WTC11 (cell line): ENCODE results near the gene SERGEF. TPM values are rescaled to one million over a fixed set of nuclear protein-coding genes. Genes with fewer than 3 reads are reported as not detected.

ENCODE experiments used
- ATAC-seq: fragments of 200-7000 bp; cut with Tn5 transposase; 2 replicates; pipeline ENCODE4 v1.10.0; 2021; ENCODE audit warnings: mild to moderate bottlenecking, moderate library complexity
- Bru-seq: library from RNA; stranded (reverse); fragments of 400-500 nt; gene quantifications from one replicate; lab custom pipeline; 2021; lab: Mats Ljungman, UMichigan
- CTCF ChIA-PET: fragments of 300-600 bp; sonication (Branson Sonifier 250); formaldehyde crosslinking; loops from one replicate; lab custom pipeline; 2021; ENCODE audit warnings: antibody characterized with exemption; lab: Charles Lee
- POLR2A ChIA-PET: fragments of 350-600 bp; sonication (Branson Sonifier 250); formaldehyde crosslinking; loops from one replicate; lab custom pipeline; 2021; ENCODE audit warnings: antibody characterized with exemption; lab: Charles Lee
- DNase-seq: peaks from one replicate; pipeline ENCODE4 v3.0.0; 2021; ENCODE audit warnings: low spot score
- H3K27ac Mint-ChIP-seq: 2 replicates; pipeline ENCODE4 v1.8.0; 2021; ENCODE audit warnings: mixed read lengths
- H3K27me3 Mint-ChIP-seq: 2 replicates; pipeline ENCODE4 v1.8.0; 2021; ENCODE audit warnings: low read depth, mild to moderate bottlenecking, moderate library complexity, mixed read lengths
- H3K36me3 Mint-ChIP-seq: 2 replicates; pipeline ENCODE4 v1.8.0; 2021; ENCODE audit warnings: mixed read lengths
- H3K4me1 Mint-ChIP-seq: 2 replicates; pipeline ENCODE4 v1.8.0; 2022; ENCODE audit warnings: mixed read lengths
- H3K4me3 Mint-ChIP-seq: 2 replicates; pipeline ENCODE4 v1.8.0; 2021; ENCODE audit warnings: mild to moderate bottlenecking, moderate library complexity, mixed read lengths
- H3K9me3 Mint-ChIP-seq: 2 replicates; pipeline ENCODE4 v1.8.0; 2021; ENCODE audit warnings: mixed read lengths
- AFF4 ChIP-seq: sonication (generic); formaldehyde crosslinking; IDR thresholded peaks from 2 replicates; pipeline ENCODE4 v1.8.1; 2023; ENCODE audit warnings: mild to moderate bottlenecking, missing genetic modification reagents, borderline replicate concordance
- ATF1 ChIP-seq: sonication (generic); formaldehyde crosslinking; IDR thresholded peaks from 2 replicates; pipeline ENCODE4 v1.8.1; 2023; ENCODE audit warnings: mild to moderate bottlenecking, moderate library complexity, missing genetic modification reagents
- ATF3 ChIP-seq: sonication (generic); formaldehyde crosslinking; conservative IDR thresholded peaks from 2 replicates; pipeline ENCODE4 v1.8.1; 2022; ENCODE audit warnings: mild to moderate bottlenecking, missing genetic modification reagents
- CREB1 ChIP-seq: sonication (generic); formaldehyde crosslinking; IDR thresholded peaks from 2 replicates; pipeline ENCODE4 v1.8.0; 2023; ENCODE audit warnings: mild to moderate bottlenecking, missing genetic modification reagents
- E2F5 ChIP-seq: sonication (generic); formaldehyde crosslinking; IDR thresholded peaks from 2 replicates; pipeline ENCODE4 v1.8.1; 2022; ENCODE audit warnings: mild to moderate bottlenecking, moderate library complexity, missing genetic modification reagents
- ESRRA ChIP-seq: sonication (generic); formaldehyde crosslinking; IDR thresholded peaks from 2 replicates; pipeline ENCODE4 v1.8.1; 2022; ENCODE audit warnings: mild to moderate bottlenecking, missing genetic modification reagents, borderline replicate concordance
- FOXP1 ChIP-seq: sonication (generic); formaldehyde crosslinking; IDR thresholded peaks from 2 replicates; pipeline ENCODE4 v1.8.0; 2022; ENCODE audit warnings: missing genetic modification reagents, mild to moderate bottlenecking, moderate library complexity, borderline replicate concordance
- FOXP4 ChIP-seq: sonication (generic); formaldehyde crosslinking; IDR thresholded peaks from 2 replicates; pipeline ENCODE4 v1.8.0; 2022; ENCODE audit warnings: mild to moderate bottlenecking, missing genetic modification reagents
- HMGXB4 ChIP-seq: sonication (generic); formaldehyde crosslinking; IDR thresholded peaks from 2 replicates; pipeline ENCODE4 v1.8.1; 2023; ENCODE audit warnings: mild to moderate bottlenecking, moderate library complexity, missing genetic modification reagents
- MAX ChIP-seq: sonication (generic); formaldehyde crosslinking; IDR thresholded peaks from 2 replicates; pipeline ENCODE4 v1.8.0; 2022; ENCODE audit warnings: mild to moderate bottlenecking, missing genetic modification reagents
- MXD4 ChIP-seq: fragments of 250-450 bp; sonication (Bioruptor Pico); IDR thresholded peaks from 2 replicates; pipeline ENCODE4 v1.8.0; 2021; ENCODE audit warnings: mild to moderate bottlenecking, moderate library complexity, borderline replicate concordance
- MYBL2 ChIP-seq: sonication (generic); formaldehyde crosslinking; IDR thresholded peaks from 2 replicates; pipeline ENCODE4 v1.8.1; 2023; ENCODE audit warnings: mild to moderate bottlenecking, moderate library complexity, missing genetic modification reagents
- NFATC4 ChIP-seq: fragments of 250-450 bp; sonication (Bioruptor Pico); IDR thresholded peaks from 2 replicates; pipeline ENCODE4 v1.9.0; 2021; ENCODE audit warnings: mild to moderate bottlenecking
- NR3C1 ChIP-seq: sonication (generic); formaldehyde crosslinking; conservative IDR thresholded peaks from 2 replicates; pipeline ENCODE4 v1.8.1; 2023; ENCODE audit warnings: low read depth, mild to moderate bottlenecking, missing genetic modification reagents
- RELA ChIP-seq: sonication (generic); formaldehyde crosslinking; IDR thresholded peaks from 2 replicates; pipeline ENCODE4 v1.8.1; 2022; ENCODE audit warnings: missing genetic modification reagents, mild to moderate bottlenecking, borderline replicate concordance
- SP1 ChIP-seq: sonication (generic); formaldehyde crosslinking; conservative IDR thresholded peaks from 2 replicates; pipeline ENCODE4 v1.8.1; 2022; ENCODE audit warnings: missing genetic modification reagents
- TCF7 ChIP-seq: sonication (generic); formaldehyde crosslinking; IDR thresholded peaks from 2 replicates; pipeline ENCODE4 v1.8.0; 2022; ENCODE audit warnings: mild to moderate bottlenecking, low read depth, missing genetic modification reagents, moderate library complexity
- USF2 ChIP-seq: sonication (generic); formaldehyde crosslinking; IDR thresholded peaks from 2 replicates; pipeline ENCODE4 v1.8.1; 2023; ENCODE audit warnings: mild to moderate bottlenecking, missing genetic modification reagents, moderate library complexity
- ZBTB43 ChIP-seq: sonication (generic); formaldehyde crosslinking; IDR thresholded peaks from 2 replicates; pipeline ENCODE4 v1.8.1; 2023; ENCODE audit warnings: mild to moderate bottlenecking, missing genetic modification reagents
- ZNF138 ChIP-seq: sonication (generic); formaldehyde crosslinking; conservative IDR thresholded peaks from 2 replicates; pipeline ENCODE4 v1.8.1; 2022; ENCODE audit warnings: mild to moderate bottlenecking, moderate library complexity, missing genetic modification reagents
- ZNF232 ChIP-seq: sonication (generic); formaldehyde crosslinking; IDR thresholded peaks from 2 replicates; pipeline ENCODE4 v1.8.0; 2022; ENCODE audit warnings: mild to moderate bottlenecking, missing genetic modification reagents
- long read RNA-seq, 3 experiments: library from RNA in 1 of 3; library from capped mRNA in 1 of 3; library from polyadenylated mRNA in 1 of 3; unstranded in 2 of 3; stranded (forward) in 1 of 3; transcript quantifications; one replicate each; pipeline ENCODE4 v2.0.0, GENCODE V29; 2021
- total RNA-seq: library from RNA; stranded (reverse); gene quantifications from 3 replicates; pipeline ENCODE4 v1.2.3, GENCODE V29; 2021

The SERGEF gene
- total RNA-seq (35.5 to 45.2 TPM (median 45.1 TPM) in 3 replicates), Bru-seq, nascent RNA (percentile 64 among the genes with signal in this experiment)
- long read RNA-seq, experiment 1, transcript SERGEF-201 (11 exons, 1,566 nt): major isoform, 11 of 48 reads
- long read RNA-seq, experiment 1, partial matches to known transcripts: 3 of 48 reads
- long read RNA-seq, experiment 1, other reads (novel, unspliced or antisense): 32 of 48 reads
- long read RNA-seq, experiment 2, transcript SERGEF-201 (11 exons, 1,566 nt): major isoform, 5 of 36 reads
- long read RNA-seq, experiment 2, partial matches to known transcripts: 7 of 36 reads
- long read RNA-seq, experiment 2, other reads (novel, unspliced or antisense): 20 of 36 reads
- long read RNA-seq, experiment 3, partial matches to known transcripts: 14 of 69 reads
- long read RNA-seq, experiment 3, other reads (novel, unspliced or antisense): 50 of 69 reads

GRCh38 chr11:18012906-18013781, at the start of gene SERGEF:
SERGEF (minus strand) TSS chr11:18013047; CDS start chr11:18013010, 37 bp downstream.
- CTCF ChIA-PET: interaction anchor here (0.6 to 3.3 kb wide), 14 partner anchors 14 to 282 kb away, joined by 3 to 14 read pairs (median 4); partner anchors contain the start of gene SAAL1
- Mint-ChIP-seq H3K9me3 (no peaks in the 10 kb centered on the region), H3K27ac (peak within 1 kb of the TSS; percentile 99), H3K27me3 (peaks cover 27% of the 10 kb centered on the region), H3K4me1 (peaks cover 31% of the 10 kb centered on the region), H3K4me3 (peak within 1 kb of the TSS; percentile 100), H3K36me3 (no peaks in the 10 kb centered on the region)
- POLR2A ChIA-PET: interaction anchor here (0.8 kb wide), 1 partner anchor 102 kb away, joined by 4 read pairs; no protein-coding TSS in a partner anchor
- ATAC-seq (peak; percentile 94), DNase-seq (peak; percentile 94)
- TF ChIP-seq USF2 (CRISPR knock-in tag) (peak; percentile 51), ZNF138 (CRISPR knock-in tag) (no peak), TCF7 (CRISPR knock-in tag) (no peak), HMGXB4 (CRISPR knock-in tag) (peak; percentile 37; the same call in 1 of the 2 replicates), RELA (CRISPR knock-in tag) (no peak), AFF4 (CRISPR knock-in tag) (0 out of 2 replicates have a peak, but pooled peaks have one; percentile 36), ATF1 (CRISPR knock-in tag) (no peak), ATF3 (CRISPR knock-in tag) (no peak), MAX (peak; percentile 48; the same call in 1 of the 2 replicates), MYBL2 (CRISPR knock-in tag) (no peak), CREB1 (CRISPR knock-in tag) (peak; percentile 18; the same call in 1 of the 2 replicates), ZBTB43 (CRISPR knock-in tag) (no peak), SP1 (CRISPR knock-in tag) (peak; percentile 65), ESRRA (CRISPR knock-in tag) (no peak; the same call in 1 of the 2 replicates), NR3C1 (CRISPR knock-in tag) (no peak), MXD4 (CRISPR knock-in tag) (no peak), FOXP1 (CRISPR knock-in tag) (peak; percentile 16; the same call in 1 of the 2 replicates), FOXP4 (CRISPR knock-in tag) (0 out of 2 replicates have a peak, but pooled peaks have one; percentile 66), ZNF232 (CRISPR knock-in tag) (0 out of 2 replicates have a peak, but pooled peaks have one; percentile 31), NFATC4 (CRISPR knock-in tag) (no peak), E2F5 (CRISPR knock-in tag) (peak; percentile 68; the same call in 1 of the 2 replicates)
